RWPE1 (cell line): ENCODE results near the gene SUGCT.

Experiments used
- CTCF ChIA-PET: fragments of 350-600 bp; sonication (Branson Sonifier 250); formaldehyde crosslinking; extraction: SDS; loops from one replicate; lab custom pipeline; 2021; lab: Yijun Ruan, JAX
- POLR2A ChIA-PET: fragments of 400-600 bp; formaldehyde crosslinking; extraction: SDS; loops from one replicate; lab custom pipeline; 2020; ENCODE audit warnings: antibody characterized with exemption; ENCODE audit not compliant: low non-redundant PET; lab: Yijun Ruan, JAX
- DNase-seq: peaks from one replicate; pipeline ENCODE4 v3.0.0; 2012; ENCODE audit warnings: low spot score
- H3K27ac ChIP-seq: fragments of 450-650 bp; 2 replicates; pipeline ENCODE4 v1.5.1; 2017
- TF ChIP-seq, protein P1 (sequence below): fragments of 450-650 bp; conservative IDR thresholded peaks from 2 replicates; pipeline ENCODE4 v1.5.1; 2017; ENCODE audit warnings: low read depth, mild to moderate bottlenecking

Gene SUGCT

DNA sequence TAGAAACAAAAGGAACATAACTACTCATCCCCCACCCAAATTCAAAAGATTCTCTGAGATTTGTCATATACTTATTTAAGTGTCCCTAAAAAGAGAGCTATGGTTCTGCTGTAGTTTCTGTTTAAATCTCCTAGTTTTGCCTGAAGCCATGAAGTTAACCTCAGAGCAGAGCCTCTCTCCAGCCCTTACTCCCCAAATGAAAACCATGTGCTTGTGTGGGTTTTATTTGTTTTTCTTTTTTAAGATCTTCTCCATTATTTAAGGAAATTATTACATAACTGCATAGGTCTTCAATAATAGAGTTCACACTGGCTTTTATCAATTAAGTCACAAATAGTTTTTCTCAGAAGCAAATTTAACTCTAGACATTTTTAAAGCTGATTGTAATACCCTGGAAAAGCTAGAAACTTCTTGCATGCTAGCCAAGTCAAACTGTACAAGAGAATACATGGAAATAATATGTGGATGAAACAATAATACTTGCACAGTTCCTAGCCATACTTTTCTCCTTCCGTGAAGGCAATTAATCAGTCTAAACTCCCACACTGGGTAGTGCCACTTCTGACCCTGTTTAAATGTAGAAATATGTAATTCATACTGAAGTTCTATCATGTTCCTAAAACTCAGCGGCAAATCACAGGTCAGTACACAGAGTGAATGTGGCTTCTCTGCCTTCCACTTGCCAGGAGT is 579.7 kb downstream of the SUGCT start:
- CTCF ChIA-PET, result no interaction called here
- H3K27ac ChIP-seq, result no peak overlapping the region
- TF ChIP-seq, protein P1, sequence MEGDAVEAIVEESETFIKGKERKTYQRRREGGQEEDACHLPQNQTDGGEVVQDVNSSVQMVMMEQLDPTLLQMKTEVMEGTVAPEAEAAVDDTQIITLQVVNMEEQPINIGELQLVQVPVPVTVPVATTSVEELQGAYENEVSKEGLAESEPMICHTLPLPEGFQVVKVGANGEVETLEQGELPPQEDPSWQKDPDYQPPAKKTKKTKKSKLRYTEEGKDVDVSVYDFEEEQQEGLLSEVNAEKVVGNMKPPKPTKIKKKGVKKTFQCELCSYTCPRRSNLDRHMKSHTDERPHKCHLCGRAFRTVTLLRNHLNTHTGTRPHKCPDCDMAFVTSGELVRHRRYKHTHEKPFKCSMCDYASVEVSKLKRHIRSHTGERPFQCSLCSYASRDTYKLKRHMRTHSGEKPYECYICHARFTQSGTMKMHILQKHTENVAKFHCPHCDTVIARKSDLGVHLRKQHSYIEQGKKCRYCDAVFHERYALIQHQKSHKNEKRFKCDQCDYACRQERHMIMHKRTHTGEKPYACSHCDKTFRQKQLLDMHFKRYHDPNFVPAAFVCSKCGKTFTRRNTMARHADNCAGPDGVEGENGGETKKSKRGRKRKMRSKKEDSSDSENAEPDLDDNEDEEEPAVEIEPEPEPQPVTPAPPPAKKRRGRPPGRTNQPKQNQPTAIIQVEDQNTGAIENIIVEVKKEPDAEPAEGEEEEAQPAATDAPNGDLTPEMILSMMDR, result no peak
- POLR2A ChIA-PET, result no interaction called here
- DNase-seq, result no peak

DNA sequence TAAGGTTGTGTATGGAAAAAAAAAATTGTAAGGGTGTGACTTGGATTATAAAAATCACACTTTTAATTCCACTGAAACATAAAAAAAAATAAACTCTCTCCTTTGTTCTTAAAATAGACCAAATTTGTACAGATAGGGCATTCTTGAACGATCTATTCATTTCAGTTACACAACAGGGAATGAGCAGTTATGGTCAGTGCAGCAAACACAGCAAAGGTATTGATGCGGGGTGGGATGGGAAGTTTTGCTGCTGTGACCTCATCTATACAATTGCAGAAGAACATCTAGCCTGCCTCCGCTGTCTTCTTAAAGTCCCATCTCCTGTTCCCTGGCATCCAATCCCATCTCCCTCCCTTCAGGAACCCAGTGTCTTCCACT is 580.2 kb downstream of the SUGCT start:
- no peak for DNase-seq
- POLR2A ChIA-PET, result no interaction called here
- CTCF ChIA-PET, result no interaction called here

DNA sequence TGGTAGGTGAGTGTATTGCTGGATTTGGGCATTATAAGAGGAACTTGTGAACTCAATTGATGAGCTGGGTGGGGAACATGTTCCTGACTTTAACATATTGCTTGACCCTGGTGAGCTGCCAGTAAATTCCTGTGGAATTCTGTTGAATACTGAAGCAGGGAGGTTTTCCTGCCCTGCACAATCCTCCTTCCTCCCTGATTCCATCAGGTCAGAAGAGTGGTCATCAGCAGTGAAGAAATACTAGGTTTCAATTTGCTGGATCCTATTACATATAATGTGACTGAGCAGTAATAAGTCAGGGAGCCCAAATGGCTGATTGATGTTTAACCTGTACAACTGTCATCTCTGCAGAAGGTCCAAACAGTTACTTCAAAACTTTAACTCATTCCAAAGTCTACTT is 581.2 kb downstream of the SUGCT start:
- no peak overlapping the region for H3K27ac ChIP-seq
- ChIA-PET CTCF (interaction anchor here (0.5 kb wide), 1 partner anchor 809 kb away, joined by 3 read pairs; no protein-coding TSS in a partner anchor), POLR2A (no interaction called here)
- DNase-seq, result no peak
- TF ChIP-seq, protein P1, result no peak

More for the DNA sequence above, 580.2 kb downstream of the SUGCT start:
- no peak overlapping the region for H3K27ac ChIP-seq
- TF ChIP-seq, protein P1, result no peak

DNA sequence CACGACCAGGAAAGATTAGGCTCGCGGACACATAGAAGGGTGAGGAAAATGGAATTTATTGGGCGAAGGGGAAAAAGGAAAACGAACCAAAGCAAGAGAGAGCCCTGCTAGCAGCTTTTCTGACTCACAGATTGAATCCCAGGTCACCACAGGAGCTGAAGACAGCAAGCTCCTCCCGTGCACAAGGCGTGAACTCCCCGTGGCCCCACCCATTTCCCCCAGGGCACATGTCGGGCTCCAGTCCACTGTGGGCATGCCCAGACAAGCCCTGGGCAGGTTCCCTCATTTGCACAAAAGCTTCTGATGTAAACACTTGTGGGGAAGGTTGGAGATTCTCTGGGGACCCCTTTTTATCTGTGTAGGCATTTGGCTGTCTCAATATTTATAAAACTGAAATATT is 582.4 kb downstream of the SUGCT start:
- ChIA-PET CTCF (interaction anchor here (0.6 to 0.7 kb wide), 2 partner anchors 16 to 123 kb away, joined by 3 read pairs; no protein-coding TSS in a partner anchor), POLR2A (no interaction called here)
- DNase-seq, result peak; percentile 83
- peak overlapping the region; percentile 69 for H3K27ac ChIP-seq
- TF ChIP-seq, protein P1, result no peak

DNA sequence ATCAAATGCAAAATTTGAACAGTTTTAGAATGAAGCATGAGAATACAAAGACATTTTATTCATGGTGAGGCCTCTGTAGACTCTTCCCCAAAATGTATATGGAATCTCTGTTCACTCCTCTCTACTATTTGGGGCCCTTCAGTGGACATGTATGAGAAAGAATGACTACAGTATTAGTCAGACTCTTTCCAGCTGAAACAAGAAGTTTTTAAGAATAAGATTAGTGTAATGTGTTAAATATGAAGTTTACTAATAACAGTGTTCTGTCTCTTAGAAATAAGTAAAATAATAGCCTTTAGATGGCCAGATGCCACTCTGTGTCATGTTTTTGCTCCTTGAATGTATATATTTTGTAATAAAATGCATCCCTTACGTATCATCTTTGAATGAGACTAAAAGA is 585.6 kb downstream of the SUGCT start:
- ChIA-PET POLR2A (no interaction called here), CTCF (no interaction called here)
- no peak overlapping the region for H3K27ac ChIP-seq
- TF ChIP-seq, protein P1, result no peak
- peak; percentile 39 for DNase-seq

DNA sequence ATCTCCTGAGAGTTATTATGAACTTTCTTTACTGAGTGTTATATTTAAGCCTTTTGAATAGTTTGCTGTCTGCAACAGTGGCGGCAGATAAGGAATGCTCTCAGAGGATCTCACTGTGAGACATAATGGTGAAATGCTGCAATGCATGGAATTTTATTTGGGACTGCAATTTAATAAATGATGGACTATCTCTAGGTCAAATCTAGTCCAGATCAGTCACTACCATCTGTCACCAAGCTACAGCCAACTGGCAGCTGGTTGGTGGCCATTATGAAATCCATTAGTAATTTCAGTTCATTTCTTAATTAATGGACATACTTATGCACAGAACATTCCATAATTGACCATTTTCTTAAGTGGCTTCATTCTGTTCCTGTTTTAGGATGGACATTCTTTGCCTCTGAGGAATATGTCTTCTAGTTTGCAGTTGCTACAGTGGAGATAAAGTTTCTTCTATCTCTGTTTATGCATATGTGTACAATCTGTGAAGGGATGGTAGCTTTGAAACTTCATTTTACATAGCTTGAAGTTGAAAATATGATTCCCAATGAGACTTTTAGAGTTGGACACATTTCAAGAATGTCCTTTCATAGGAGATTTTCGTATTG is 586.6 kb downstream of the SUGCT start:
- CTCF ChIA-PET, result interaction anchor here (0.5 to 0.8 kb wide), 2 partner anchors 247 to 288 kb away, joined by 3 to 4 read pairs; no protein-coding TSS in a partner anchor
- POLR2A ChIA-PET, result no interaction called here
- no peak for DNase-seq
- TF ChIP-seq, protein P1, result no peak
- H3K27ac ChIP-seq, result no peak overlapping the region
